ENCODE measurements around the gene IGFBP7.

- TF ChIP-seq EZH2phosphoT487 (IDR thresholded peaks at IDR 0.05; ENCODE audit: insufficient read depth, low read depth) (no peak), EZH2 (IDR thresholded peaks at IDR 0.05; ENCODE audit: insufficient read depth, poor library complexity, severe bottlenecking) (no peak)
Observed at GRCh38 chr4:57043347-57044251, 66.6 kb downstream of the IGFBP7 start.
